ENCODE measurements around the gene ZMYND19.

Gene ZMYND19

DNA sequence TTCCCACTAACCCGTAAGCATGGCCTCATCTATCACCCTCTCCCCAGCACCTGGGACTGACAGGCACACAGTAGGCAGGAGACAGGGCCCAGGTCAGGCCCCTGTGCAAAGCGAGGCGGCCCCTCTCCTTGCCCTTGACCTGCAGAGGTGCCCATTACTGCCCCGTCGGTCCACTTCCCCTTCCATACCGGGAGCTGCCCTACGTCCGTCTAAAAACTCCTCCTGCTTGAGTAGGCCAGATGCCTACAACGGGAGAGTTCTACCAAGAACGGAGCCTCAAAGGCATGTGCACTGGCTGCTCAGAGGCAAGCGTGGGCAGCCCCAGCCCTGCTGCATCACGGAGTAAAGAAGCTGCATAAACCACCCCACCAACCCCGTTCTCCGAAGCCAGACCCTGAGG, 7.0 kb downstream of the ZMYND19 start:
- TF ChIP-seq EZH2phosphoT487 (IDR thresholded peaks at IDR 0.05; ENCODE audit: low read length) (no peak), EZH2 (optimal IDR thresholded peaks at IDR 0.05; ENCODE audit: low read depth, low read length) (no peak)
- TF ChIP-seq, protein P1, sequence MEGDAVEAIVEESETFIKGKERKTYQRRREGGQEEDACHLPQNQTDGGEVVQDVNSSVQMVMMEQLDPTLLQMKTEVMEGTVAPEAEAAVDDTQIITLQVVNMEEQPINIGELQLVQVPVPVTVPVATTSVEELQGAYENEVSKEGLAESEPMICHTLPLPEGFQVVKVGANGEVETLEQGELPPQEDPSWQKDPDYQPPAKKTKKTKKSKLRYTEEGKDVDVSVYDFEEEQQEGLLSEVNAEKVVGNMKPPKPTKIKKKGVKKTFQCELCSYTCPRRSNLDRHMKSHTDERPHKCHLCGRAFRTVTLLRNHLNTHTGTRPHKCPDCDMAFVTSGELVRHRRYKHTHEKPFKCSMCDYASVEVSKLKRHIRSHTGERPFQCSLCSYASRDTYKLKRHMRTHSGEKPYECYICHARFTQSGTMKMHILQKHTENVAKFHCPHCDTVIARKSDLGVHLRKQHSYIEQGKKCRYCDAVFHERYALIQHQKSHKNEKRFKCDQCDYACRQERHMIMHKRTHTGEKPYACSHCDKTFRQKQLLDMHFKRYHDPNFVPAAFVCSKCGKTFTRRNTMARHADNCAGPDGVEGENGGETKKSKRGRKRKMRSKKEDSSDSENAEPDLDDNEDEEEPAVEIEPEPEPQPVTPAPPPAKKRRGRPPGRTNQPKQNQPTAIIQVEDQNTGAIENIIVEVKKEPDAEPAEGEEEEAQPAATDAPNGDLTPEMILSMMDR (IDR thresholded peaks at IDR 0.05; ENCODE audit: low read length), result no peak
- Histone ChIP-seq H3K36me3 (replicated peaks; ENCODE audit: insufficient read depth, low read length) (peaks cover 6% of the 10 kb centered on the region; the same call in 1 of the 2 replicates), H3K4me3 (ENCODE audit: low read length) (no peak overlapping the region), H3K9me2 (replicated peaks; ENCODE audit: insufficient read depth, low read length) (no peaks in the 10 kb centered on the region), H4K20me1 (ENCODE audit: insufficient read depth, low read length) (no peaks in the 10 kb centered on the region), H3K9ac (ENCODE audit: low read length) (no peak overlapping the region), H3K4me1 (ENCODE audit: low read length) (no peaks in the 10 kb centered on the region), H3K79me2 (ENCODE audit: low read length) (peaks cover 29% of the 10 kb centered on the region), H2AFZ (ENCODE audit: low read length) (no peak overlapping the region), H3F3A (ENCODE audit: insufficient read depth, low read length) (no peaks in the 10 kb centered on the region; the same call in 1 of the 2 replicates), H3K27ac (ENCODE audit: low read length) (no peak overlapping the region), H3K27me3 (replicated peaks; ENCODE audit: insufficient read depth, low read length) (no peaks in the 10 kb centered on the region), H3K4me2 (ENCODE audit: low read depth, low read length) (no peak overlapping the region), H3K9me3 (replicated peaks; ENCODE audit: insufficient read depth, low read length) (no peaks in the 10 kb centered on the region)
- no peak for DNase-seq

DNA sequence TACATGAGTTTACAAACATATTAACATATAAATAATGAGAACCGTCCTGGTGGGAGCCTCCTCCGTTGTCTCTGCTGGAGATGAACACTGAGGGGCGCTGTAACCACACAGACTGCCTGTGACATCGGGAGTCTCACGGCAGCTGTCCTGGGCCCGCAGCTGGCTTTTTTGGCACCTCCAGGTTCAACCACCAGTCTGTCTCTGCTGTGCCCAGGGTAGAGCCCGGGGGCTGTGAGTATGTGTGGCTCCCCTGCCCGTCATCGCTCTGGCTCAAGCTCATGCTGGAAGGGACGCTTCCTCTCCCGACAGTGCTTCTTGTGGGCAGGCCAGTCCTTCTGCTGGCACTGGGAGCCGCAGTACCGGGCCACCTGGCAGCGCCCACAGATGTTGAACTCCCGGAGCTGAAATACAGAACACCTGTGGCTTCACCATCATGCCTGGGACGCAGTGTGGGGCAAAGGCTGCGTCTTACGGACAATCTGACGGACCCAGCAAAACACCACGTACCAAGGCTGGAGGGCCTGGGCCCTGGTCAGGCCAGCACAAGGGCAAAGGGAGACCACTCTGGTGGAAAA, 7.9 kb downstream of the ZMYND19 start:
- TF ChIP-seq EZH2 (optimal IDR thresholded peaks at IDR 0.05; ENCODE audit: low read depth, low read length), result no peak
- TF ChIP-seq, protein P1 (IDR thresholded peaks at IDR 0.05; ENCODE audit: low read length), result no peak
- no peak for TF ChIP-seq EZH2phosphoT487 (IDR thresholded peaks at IDR 0.05; ENCODE audit: low read length)
- Histone ChIP-seq H3K9ac (ENCODE audit: low read length) (no peak overlapping the region), H3F3A (ENCODE audit: insufficient read depth, low read length) (no peaks in the 10 kb centered on the region; the same call in 1 of the 2 replicates), H3K9me2 (replicated peaks; ENCODE audit: insufficient read depth, low read length) (no peaks in the 10 kb centered on the region), H3K36me3 (replicated peaks; ENCODE audit: insufficient read depth, low read length) (peaks cover 5% of the 10 kb centered on the region; the same call in 1 of the 2 replicates), H3K27me3 (replicated peaks; ENCODE audit: insufficient read depth, low read length) (no peaks in the 10 kb centered on the region), H3K4me2 (ENCODE audit: low read depth, low read length) (no peak overlapping the region), H3K9me3 (replicated peaks; ENCODE audit: insufficient read depth, low read length) (no peaks in the 10 kb centered on the region), H3K79me2 (ENCODE audit: low read length) (peaks cover 29% of the 10 kb centered on the region), H3K4me1 (ENCODE audit: low read length) (peaks cover 1% of the 10 kb centered on the region), H2AFZ (ENCODE audit: low read length) (no peak overlapping the region), H4K20me1 (ENCODE audit: insufficient read depth, low read length) (no peaks in the 10 kb centered on the region), H3K4me3 (ENCODE audit: low read length) (no peak overlapping the region), H3K27ac (ENCODE audit: low read length) (no peak overlapping the region)
- DNase-seq, result no peak

DNA sequence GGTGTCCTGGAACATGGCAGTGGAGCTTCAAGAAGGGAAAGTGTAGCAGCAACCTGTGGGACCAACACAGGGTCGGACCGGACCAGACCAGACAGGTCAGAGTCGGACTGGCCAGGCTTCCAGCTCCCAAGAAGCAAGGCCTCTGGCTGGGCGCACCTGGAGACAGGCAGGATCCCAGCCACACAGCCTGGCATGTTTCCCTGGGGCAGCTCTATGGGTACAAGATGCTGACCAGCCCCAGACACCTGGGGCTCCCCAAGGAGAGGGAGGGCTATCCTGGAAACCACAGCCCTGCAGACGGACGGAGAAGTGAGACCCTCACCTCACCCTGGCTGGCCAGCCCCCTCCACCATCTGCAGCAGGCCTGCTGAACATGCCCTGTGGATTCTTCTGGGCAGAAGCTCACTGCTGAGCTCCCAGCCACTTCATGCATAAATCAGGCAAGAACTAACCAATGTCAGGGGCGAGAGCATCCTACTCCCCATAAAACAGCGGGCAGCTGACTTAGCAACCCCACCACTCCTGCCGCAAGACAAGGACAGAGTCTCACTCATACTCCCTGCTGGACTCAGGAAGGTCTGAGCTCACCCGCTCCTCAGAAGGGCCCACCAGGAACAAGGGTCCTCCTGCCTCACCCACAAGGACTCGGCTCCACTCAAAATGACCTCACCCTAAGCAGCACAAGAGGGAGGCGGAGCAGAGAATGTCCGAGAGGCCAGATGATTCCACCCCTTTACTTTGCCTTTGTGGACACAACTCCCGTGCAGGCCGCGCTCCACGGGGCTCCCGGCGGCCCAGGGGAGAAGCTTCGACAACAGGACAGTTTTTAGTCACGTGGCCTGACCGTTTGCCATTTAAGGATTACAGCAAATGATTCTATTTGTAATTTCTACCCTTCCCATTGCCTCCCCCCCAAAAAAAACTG, 8.7 kb downstream of the ZMYND19 start:
- peaks cover 29% of the 10 kb centered on the region for H3K79me2 ChIP-seq (ENCODE audit: low read length)
- DNase-seq, result no peak
- no peak overlapping the region for H3K9ac ChIP-seq (ENCODE audit: low read length)
- H3K27me3 ChIP-seq (replicated peaks; ENCODE audit: insufficient read depth, low read length), result no peaks in the 10 kb centered on the region
- peaks cover 9% of the 10 kb centered on the region for H3K4me1 ChIP-seq (ENCODE audit: low read length)
- no peak overlapping the region for H3K27ac ChIP-seq (ENCODE audit: low read length)
- H2AFZ ChIP-seq (ENCODE audit: low read length), result no peak overlapping the region
- H3K36me3 ChIP-seq (replicated peaks; ENCODE audit: insufficient read depth, low read length), result no peaks in the 10 kb centered on the region
- TF ChIP-seq EZH2phosphoT487 (IDR thresholded peaks at IDR 0.05; ENCODE audit: low read length) (no peak), EZH2 (optimal IDR thresholded peaks at IDR 0.05; ENCODE audit: low read depth, low read length) (no peak)
- TF ChIP-seq, protein P1 (IDR thresholded peaks at IDR 0.05; ENCODE audit: low read length), result no peak
- H4K20me1 ChIP-seq (ENCODE audit: insufficient read depth, low read length), result no peaks in the 10 kb centered on the region
- no peak overlapping the region for H3K4me2 ChIP-seq (ENCODE audit: low read depth, low read length)
- H3K9me2 ChIP-seq (replicated peaks; ENCODE audit: insufficient read depth, low read length), result no peaks in the 10 kb centered on the region
- no peaks in the 10 kb centered on the region for H3K9me3 ChIP-seq (replicated peaks; ENCODE audit: insufficient read depth, low read length)
- H3K4me3 ChIP-seq (ENCODE audit: low read length), result no peak overlapping the region
- peaks cover 6% of the 10 kb centered on the region for H3F3A ChIP-seq (ENCODE audit: insufficient read depth, low read length)

Data from MM.1S (cell line).